NCI-H345 treated with DMSO at 0.1 percent for 48 hours (cell line): ENCODE measurements around the gene ALPI.

Source experiments
- DNase-seq: peaks from one replicate; lab custom pipeline; 2025; ENCODE audit not compliant: unreplicated experiment; lab: John Stamatoyannopoulos, UW

The ALPI gene

DNA sequence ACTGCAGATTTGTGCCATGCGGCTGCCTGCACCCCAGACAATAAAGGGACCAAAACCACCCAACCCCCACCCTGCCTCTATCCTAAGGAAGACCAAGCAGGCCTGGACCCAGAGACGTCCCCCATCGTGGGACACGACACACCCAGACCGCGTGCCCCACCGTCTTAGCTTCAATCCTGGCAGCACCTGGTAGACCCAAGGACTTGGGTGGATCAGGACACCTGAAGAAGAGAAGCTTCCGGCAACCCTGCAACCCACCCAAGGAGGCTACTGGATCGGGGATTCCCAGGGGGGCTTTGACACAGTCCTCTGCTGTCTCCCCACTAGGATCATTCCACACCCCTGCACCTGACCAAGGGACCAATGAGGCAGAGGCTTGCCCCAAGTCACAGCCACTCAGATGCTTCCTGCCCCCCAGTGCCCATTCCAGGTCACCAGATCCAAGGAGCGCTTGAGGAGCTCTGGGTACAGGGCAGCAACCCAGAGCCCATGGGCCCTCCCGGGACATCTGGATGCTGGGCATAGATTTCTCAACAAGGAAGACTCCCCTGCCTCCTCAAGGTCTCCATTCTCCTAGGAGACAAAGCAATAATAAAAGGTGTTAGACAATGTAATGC lies 3.6 kb downstream of the ALPI start:
- no peak for DNase-seq

DNA sequence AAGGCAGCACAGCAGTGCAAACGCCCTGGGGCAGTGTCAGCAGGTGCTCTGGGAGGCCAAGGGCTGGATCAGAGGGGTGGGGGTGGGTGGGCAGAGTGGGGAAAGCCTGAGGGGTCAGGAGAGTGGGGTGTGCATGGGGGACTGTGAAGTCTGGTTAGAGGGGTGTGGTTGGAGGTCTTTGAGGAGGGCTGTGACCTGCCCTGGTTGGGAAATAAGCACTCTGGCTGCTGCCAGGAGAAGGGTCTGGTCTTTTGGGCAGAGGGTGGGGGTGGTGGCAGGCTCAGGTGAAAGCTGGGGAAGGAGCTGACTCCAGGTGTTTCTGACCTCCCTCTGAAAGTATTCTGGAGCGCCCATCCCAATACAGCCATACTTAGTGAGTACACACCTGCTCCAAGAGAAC lies 4.2 kb downstream of the ALPI start:
- no peak for DNase-seq

DNA sequence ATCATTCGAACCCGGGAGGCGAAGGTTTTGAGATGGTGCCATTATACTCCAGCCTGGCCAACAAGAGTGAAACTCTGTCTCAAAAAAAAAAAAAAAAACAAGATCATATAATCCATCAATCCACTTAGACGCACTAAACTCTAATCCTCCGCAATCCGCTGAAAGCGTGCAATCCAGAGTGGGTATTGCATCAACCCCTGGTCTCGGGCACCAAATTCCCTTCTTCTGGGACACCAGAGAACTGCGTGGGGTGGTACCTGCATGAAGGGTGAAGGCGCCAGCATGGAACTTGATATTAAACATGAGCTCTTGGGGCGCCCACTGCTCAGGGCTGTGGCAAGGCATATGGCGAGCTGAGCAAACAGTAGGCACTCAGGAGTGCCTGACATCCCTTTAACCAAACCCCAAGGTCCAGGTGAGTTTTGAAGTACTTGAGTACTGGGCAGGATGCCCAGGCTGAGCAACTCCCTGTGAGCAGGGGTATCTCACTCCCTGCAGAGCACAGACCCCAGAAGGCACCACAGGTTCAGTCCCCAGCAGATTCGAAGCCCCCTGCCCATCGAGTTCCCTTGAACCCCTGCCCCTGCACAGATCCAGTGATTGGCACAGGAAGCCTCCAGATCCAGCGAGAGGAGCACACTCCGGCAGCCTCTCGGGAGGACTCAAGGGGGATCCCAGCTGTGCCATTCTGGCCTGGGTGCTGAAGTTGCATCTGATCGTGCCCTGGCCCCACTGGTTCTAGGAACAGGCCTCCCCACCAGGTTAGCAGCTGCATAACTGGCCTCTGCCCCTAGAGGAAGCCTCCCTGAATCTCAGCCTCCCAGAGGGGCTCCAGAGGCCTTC lies 8.0 kb downstream of the ALPI start:
- no peak for DNase-seq

DNA sequence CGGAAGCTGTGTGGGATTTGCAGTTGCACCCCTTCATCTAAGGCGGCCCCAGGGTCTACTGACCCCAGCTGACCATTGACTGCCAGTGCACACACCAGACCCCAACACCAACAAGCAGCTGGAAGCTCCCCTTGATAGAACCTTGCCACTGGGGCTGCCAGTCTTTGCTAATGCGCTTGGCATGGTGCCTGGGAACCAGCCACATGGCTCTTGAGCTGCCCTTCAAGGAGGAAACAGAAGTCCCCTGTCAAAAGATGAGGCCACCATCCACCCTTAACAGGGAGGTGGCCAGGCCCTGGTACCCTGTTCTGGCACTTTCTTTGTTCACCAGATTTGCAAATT lies 8.6 kb downstream of the ALPI start:
- DNase-seq = no peak

DNA sequence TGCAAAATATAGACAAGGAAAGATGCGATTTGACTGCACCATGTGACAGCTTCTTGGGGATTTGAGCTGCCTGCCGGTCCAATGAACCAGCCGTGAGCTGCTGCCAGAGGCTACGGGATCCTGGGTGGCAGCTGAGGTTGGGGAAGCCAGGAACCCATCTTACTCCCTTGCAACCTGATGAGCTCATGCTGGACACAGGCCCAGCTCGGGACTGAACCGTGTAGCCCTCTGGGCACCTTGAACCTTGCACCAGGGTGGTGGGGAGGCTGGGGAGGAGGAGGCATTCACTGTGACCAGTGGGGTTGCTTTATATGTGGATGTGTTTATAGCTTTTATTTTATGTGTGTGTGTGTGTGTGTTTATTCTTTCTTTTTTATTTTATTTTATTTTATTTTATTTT lies 9.1 kb downstream of the ALPI start:
- no peak for DNase-seq

DNA sequence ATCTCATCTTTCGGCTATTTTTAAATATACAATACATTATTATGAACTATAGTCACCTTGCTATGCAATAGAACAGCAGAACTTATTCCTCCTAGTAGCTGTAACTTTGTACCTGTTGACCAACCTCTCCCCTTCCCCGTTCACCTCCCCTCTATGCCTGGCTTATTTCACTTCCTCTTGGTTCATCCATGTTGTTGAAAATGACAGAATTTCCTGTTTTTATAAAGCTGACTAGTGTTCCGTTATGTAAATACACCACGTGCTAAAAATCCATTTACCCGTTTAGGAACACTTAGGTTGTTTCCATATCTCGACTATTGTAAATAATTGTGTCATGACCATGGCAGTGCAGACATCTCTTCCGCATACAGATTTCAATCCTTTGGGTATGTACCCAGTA lies 10.3 kb downstream of the ALPI start:
- no peak for DNase-seq

DNA sequence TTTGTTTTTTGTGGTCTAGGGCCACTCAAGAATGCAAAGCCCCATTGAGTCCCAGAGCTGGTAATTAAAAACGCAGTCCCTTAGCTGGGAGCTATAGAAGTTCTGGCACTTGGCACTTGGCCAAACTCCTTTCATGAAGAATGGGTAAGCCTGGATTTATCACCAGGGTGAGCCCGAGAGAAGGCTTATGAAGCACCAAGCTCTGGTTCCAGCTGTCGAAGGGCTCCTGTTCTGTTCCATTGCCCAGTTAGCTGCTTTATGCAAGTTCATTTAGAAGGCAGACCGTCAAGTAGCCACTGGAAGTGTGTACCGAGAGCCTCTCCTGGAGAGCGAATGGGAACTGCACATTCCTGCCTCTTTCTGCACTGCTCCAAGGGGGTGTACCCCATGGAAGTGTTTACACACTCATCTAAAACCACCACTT lies 17.5 kb downstream of the ALPI start:
- DNase-seq = peak; percentile 81

DNA sequence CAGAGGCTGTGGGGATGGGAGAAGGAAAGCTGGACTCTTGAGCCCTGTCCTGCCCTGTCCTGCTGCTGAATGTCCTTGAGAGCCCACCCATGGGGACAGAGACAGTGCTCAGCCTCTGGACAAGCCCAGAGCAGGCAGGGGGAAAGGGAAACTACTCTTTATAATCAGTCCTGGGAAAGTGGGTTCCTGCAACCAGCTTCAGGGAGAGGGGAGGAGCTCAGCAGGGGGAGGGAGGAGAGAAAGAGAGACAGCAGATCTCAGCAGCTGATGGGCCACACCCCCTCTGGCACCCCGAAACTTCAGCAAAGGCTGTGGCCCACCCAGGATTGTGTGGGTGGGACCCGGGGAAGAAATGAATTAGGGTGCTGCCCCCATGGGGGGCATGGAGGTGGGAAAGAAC lies 20.1 kb downstream of the ALPI start:
- DNase-seq = no peak

DNA sequence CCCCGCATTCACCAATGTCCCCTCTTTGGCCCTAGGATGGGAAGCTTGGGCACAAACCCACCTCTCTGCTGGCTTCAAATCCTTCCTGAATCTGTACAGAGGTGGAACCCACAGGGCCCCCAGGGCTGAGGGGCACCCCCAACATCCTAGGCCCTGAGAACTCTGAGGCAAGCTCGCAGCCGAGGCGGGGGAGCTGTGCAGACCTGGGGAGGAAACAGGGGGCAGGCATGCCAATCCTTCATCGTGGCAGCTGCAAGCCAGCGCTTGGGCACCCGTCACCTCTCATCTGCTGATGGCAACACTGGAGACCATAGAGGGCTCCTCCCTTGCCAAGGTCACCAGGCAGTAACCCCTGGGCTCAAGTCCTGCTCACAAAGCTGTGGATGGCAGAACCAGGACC lies 20.8 kb downstream of the ALPI start:
- no peak for DNase-seq

DNA sequence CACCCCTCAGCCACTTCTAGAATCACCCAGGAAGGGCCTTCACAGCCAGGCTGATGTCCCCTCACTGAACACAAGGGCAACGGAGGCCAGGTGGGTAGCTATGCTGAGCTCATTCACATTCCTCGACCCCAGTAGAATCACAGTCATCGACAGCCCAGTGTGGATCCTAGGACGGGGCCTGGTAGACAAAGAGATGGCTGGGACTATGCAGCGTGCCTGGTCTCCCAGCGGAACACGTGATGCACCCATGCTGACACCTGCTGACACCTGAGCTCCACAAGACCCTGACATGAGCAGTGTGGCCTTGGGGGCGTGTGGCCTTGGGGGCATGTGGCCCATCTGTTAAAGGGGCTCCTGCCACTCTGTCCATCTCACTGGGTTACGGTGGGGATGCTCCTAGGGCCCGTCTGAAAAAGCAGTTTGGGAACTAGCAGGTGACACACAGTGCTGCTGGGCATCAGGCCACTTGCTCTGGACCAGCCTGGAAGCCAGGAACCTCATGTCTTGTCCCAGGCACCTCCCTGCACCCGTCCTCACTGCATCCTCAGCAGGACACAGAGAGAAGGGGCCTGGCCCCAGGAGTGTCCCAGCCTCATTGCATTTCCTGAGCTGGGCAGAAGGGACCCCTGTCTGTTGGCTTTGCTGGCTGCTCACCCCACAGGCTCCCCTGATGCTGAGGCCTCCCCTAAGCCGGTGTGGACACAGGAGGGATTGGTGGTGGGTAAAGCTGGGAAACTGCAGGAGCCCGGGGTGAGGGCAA lies 22.0 kb downstream of the ALPI start:
- DNase-seq = no peak

DNA sequence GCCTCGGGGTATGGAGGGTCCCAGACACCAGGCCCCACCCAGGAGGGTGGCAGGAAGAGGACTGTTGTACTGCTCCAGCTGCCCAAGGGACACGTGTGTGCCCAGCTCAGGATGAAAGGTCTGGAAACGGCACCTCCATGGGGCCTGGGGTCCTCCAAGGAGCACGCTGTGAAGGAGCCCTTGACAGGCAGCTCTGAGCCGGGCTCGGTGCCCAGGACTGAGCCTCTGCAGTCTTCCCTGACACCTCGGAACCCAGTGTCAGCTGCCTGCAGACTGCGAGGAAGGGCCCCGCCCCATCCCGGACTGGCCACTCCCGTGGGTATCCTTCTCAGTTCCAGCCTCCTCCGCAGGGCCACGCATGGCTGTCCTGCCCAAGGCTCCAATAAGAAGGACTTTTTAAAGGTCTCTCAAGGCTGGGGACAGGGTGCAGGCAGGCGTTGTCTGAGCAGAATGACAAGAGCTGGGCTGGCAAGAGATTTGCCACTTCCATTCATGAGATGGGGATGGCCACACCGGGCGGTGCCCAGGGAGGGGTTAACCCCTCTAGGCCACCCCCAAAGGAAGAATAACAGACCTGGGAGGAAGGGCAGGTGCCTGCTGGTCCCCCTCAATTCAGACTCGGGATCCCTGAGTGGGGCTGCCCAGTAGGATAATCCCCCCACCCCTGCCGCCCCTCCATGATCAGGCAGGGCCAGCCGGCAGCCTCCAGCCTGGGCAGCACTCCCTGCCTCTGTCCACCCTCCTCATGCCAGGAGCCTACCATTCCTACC lies 22.8 kb downstream of the ALPI start:
- DNase-seq = no peak

DNA sequence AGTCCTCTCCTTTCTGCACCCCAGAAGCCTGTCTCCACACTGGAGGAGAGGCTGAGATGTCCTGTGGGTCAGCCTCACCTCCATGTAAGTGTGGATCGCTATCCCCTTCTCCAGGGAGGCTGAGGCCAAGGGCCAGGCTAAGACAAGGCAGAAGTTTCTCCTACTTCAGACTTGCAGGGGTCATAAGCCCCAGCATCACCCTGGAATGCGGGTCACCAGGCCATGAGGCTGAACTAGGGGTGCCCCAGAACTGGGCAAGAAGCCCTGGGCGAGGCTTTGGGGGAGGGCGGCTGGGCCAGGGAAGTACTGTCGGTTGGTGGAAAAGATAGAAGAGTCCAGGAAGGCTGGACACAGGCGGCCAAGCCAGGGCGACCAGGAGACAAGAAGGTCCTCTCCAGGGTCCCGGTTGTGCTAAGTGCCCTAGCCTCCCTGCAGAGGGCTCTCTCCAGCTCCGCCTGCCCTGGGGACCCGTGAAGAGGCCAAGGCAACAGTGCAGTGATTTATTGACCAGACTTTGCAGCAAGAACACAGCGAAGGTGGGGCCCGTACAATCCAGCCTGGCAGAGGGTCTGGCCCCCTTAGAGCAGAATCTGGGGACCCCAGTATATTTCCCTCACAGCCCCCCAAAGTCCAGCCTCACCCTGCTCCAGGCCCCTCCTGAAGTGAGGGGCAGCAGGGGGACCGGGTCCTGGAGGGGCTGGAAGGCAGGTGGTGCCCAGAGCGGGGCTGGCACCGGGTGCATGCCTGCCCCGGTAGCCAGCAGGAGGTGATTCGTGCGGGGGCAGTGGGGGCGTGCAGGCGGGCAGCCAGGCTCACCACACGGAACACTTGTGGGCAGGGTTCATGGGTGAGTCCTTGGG lies 23.6 kb downstream of the ALPI start:
- no peak for DNase-seq

DNA sequence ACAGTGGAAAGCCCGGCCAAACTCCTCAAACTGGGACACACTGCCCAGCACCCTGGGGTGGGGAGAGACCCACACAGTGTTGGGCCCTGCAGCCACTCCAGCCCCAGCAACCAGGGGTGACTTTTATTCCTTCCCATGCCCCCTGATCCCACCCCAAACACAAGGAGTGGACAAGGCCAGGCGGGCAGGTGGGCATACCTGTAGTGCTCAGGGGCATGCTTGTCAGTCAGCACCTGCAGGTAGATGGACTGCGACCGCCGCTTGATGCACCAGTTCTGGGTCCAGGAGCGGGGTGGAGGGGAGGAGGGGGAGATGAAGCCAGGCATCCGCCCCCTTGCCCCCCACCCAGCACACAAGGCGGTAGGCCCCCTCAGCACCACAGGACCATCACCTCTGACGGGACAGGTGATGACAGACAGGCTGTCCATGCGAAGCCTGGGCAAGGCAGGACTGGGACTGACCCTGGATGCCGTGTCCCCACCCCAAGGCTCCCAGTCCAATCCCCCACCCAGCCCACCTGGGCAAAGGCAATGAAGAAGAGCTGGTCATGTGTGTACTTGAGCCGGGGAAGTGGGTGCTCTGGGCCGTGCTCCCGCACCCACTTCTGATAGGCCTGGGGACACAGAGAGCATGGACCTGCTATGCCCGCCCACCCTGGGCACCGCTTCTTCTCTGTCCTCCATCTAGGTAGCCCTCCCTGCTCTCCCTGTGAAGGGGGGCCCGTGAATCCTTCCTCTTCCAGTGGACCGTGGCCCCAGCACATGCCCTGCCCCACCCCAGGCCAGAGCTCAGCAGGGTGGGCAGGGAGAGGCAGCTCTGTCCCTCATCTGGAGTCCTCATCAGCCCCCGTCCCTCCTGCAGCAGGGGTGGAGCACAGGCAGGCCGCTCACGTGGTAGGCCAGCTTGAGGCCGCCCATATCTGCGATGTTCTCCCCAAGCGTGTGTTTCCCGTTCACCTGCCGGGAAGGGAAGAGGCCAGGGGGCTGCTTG lies 24.5 kb downstream of the ALPI start:
- DNase-seq = no peak

DNA sequence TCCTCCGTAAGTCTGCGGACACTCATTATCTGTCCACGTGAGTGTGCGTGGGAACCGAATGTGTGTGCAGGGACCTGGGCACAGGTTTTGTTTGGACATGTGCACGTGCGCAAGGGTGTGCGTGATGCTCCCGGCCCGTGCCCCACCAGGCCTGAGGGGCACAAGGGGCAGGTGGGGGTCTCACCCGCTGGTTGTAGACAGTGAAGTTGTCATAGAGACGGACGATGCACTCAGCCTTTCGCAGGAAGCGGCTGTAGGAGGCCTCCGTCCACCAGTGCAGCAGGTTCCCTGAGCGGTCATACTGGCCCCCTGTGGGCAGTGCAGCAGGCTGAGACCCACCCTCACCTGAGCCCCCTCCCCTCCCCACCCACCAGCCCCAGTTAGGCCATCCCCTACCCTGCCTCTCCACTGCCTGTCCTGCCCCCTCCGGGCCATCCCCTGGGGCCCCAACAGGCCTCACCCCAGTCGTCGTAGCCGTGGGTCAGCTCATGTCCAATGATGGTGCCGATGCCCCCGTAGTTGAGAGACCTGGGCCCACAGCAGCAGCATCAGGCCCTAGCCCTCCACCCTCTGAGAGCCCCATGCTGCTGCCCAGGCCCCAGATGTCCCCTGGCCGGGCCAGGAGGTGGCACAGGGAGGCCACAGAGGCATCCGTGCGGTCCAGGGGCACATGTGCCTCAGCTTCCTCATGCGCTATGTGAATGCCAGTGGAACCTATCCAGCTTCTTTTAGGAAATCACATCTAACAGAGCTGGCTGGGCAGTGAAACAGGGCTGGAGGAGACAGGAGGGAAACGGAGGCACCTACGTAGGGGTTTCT lies 25.6 kb downstream of the ALPI start:
- no peak for DNase-seq

DNA sequence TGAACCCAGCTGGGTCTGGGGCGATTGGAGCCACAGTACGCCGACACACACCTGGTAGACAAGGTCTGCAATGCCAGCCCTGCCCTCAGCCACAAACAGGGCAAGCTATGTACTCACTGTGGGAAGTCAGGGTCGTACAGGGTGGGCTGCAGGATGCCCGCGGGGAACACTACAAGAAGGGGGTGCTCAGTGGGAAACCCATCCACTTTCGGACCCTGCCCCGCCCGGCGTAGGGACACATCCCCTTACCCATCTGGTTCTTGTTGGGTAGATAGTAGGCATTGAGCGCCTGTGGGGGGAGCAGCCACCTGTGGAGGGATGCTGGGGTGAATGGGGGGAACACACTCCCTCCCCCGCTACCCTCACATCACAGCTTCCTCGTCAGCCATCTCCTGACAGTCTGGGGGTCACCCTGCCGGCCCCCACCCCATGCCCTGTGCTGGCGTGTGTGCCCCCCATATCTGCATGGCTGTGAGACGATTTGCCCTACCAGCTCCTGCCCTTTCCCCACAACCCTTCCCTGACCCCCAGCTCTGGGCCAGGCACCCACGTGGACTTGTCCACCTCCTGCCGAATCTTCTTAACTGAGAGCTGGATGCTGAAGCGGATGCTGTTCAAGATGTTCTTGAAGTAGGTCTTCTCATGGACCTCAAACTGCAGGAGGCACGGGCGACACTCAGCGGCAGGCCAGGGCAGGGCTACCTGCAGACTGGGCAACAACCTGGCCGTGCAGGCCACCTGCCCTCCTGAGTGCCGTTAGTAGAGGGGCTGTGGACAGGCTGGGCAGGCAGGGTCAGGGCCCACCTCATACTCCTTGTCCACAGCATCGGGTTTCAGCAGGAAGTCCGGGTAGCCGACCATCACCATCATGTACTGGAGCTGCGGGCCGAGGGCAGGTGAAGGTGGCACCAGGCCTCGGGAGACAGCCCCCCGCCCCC lies 26.6 kb downstream of the ALPI start:
- no peak for DNase-seq

DNA sequence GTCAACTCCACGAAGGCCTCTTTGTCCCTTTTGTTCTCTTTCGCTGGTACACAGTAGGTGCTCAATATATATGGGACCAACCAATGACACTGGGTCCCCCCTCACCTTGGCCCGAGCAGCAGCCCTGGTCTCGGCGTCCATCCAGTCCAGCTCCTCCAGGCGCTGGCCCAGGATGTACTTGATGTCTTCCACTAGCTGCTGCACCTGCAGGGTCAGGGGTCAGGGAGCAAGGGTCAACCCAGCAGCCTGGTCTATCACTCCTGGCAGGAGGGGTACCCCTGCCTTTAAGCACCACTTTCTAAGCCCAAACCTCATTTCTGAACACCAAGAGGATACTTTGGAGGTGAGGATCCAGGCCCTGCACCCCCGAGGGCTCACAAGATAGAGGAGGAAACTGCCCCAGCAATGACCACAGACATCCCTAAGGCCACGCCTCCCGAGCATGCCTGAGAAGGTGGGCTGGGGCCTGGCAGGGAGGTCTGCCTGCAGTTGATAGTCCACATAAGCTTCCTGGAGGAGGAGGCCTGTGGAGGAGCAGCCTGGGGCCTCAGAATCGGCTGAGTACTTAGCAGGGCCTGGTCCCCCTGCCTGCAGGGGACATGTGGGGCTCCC lies 27.5 kb downstream of the ALPI start:
- DNase-seq = no peak
